ENCODE measurements around the gene RPIA. TPM values are rescaled to one million over a fixed set of nuclear protein-coding genes. Genes with fewer than 3 reads are reported as not detected.
A peak's percentile ranks its signal among the peaks of the same experiment; 100 is the strongest.

Gene RPIA
- total and polyA plus RNA-seq, 9 of the 15 experiments (the other 6 are each of a cell fraction or from before 2014, with no cell fraction given): 7.8 to 41.2 (median 25.8) TPM

- TF ChIP-seq, protein P1, sequence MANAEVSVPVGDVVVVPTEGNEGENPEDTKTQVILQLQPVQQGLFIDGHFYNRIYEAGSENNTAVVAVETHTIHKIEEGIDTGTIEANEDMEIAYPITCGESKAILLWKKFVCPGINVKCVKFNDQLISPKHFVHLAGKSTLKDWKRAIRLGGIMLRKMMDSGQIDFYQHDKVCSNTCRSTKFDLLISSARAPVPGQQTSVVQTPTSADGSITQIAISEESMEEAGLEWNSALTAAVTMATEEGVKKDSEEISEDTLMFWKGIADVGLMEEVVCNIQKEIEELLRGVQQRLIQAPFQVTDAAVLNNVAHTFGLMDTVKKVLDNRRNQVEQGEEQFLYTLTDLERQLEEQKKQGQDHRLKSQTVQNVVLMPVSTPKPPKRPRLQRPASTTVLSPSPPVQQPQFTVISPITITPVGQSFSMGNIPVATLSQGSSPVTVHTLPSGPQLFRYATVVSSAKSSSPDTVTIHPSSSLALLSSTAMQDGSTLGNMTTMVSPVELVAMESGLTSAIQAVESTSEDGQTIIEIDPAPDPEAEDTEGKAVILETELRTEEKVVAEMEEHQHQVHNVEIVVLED (CRISPR knock-in tag; IDR thresholded peaks at IDR 0.05): peak; percentile 94
- TF ChIP-seq HNRNPUL1 (IDR thresholded peaks at IDR 0.05; ENCODE audit: low read length): no peak
- no peak; the same call in 1 of the 2 replicates for TF ChIP-seq EP300 (IDR thresholded peaks at IDR 0.05; ENCODE audit: low read length)
- TF ChIP-seq KHSRP (IDR thresholded peaks at IDR 0.05): peak; percentile 88
- no peak for TF ChIP-seq ZNF140 (CRISPR knock-in tag; IDR thresholded peaks at IDR 0.05)
- TF ChIP-seq ZNF507 (tag; conservative IDR thresholded peaks at IDR 0.05): no peak
- TF ChIP-seq RBM34 (IDR thresholded peaks at IDR 0.05; ENCODE audit: borderline replicate concordance, insufficient read depth, low read length): 0 out of 2 replicates have a peak, but pooled peaks have one; percentile 52
- TF ChIP-seq, protein P2, sequence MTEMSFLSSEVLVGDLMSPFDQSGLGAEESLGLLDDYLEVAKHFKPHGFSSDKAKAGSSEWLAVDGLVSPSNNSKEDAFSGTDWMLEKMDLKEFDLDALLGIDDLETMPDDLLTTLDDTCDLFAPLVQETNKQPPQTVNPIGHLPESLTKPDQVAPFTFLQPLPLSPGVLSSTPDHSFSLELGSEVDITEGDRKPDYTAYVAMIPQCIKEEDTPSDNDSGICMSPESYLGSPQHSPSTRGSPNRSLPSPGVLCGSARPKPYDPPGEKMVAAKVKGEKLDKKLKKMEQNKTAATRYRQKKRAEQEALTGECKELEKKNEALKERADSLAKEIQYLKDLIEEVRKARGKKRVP (CRISPR knock-in tag; IDR thresholded peaks at IDR 0.05): no peak
- TF ChIP-seq GTF2E2 (tag; IDR thresholded peaks at IDR 0.05): peak; percentile 81; the same call in 1 of the 2 replicates
- no peak for TF ChIP-seq ZNF436 (CRISPR knock-in tag; IDR thresholded peaks at IDR 0.05)
- TF ChIP-seq ELF2 (CRISPR knock-in tag; IDR thresholded peaks at IDR 0.05): peak; percentile 73; the same call in 1 of the 2 replicates
- TF ChIP-seq ZNF184 (CRISPR knock-in tag; IDR thresholded peaks at IDR 0.05): no peak
- TF ChIP-seq SOX6 (IDR thresholded peaks at IDR 0.05): no peak
- TF ChIP-seq, protein P3, sequence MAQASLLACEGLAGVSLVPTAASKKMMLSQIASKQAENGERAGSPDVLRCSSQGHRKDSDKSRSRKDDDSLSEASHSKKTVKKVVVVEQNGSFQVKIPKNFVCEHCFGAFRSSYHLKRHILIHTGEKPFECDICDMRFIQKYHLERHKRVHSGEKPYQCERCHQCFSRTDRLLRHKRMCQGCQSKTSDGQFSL (CRISPR knock-in tag; IDR thresholded peaks at IDR 0.05): peak; percentile 59; the same call in 1 of the 2 replicates
- TF ChIP-seq, protein P3 (tag; IDR thresholded peaks at IDR 0.05): 0 out of 4 replicates have a peak, but pooled peaks of 1 of the 2 experiments have one; percentile 19
- no peak for TF ChIP-seq KLF1 (tag; IDR thresholded peaks at IDR 0.05)
- no peak for TF ChIP-seq SMAD3 (CRISPR knock-in tag; conservative IDR thresholded peaks at IDR 0.05)
- TF ChIP-seq E2F8 (IDR thresholded peaks at IDR 0.05; ENCODE audit: low read depth, partially characterized antibody): peak; percentile 93
- TF ChIP-seq ZC3H4 (CRISPR knock-in tag; IDR thresholded peaks at IDR 0.05; ENCODE audit: borderline replicate concordance): no peak
- TF ChIP-seq NFIC (IDR thresholded peaks at IDR 0.05): no peak
- 0 out of 2 replicates have a peak, but pooled peaks have one; percentile 25 for TF ChIP-seq FOSL1 (tag; conservative IDR thresholded peaks at IDR 0.05)
- TF ChIP-seq HOXB6 (CRISPR knock-in tag; IDR thresholded peaks at IDR 0.05; ENCODE audit: borderline replicate concordance): no peak
- peak; percentile 81 to 99; a peak in 3 of 4 replicates for TF ChIP-seq HDAC1 (IDR thresholded peaks at IDR 0.05)
- no peak for TF ChIP-seq BRD9 (IDR thresholded peaks at IDR 0.05; ENCODE audit: low read depth, partially characterized antibody)
Observed at GRCh38 chr2:88691339-88692183, at the start of gene RPIA (continued).
